K562 (cell line): ENCODE data around the gene FN3KRP. TPM values are rescaled to one million over a fixed set of nuclear protein-coding genes. Genes with fewer than 3 reads are reported as not detected.

Source experiments
- CBFB ChIP-seq: sonication (generic); formaldehyde crosslinking; IDR thresholded peaks from 2 replicates; pipeline ENCODE4 v1.4.0; 2020; ENCODE audit warnings: mild to moderate bottlenecking, missing genetic modification reagents
- GATA2 ChIP-seq: sonication (generic); formaldehyde crosslinking; IDR thresholded peaks from 2 replicates; pipeline ENCODE4 v1.4.0; 2020; ENCODE audit warnings: mild to moderate bottlenecking, missing genetic modification reagents
- ID3 ChIP-seq, 2 experiments: fragments of 250-450 bp in 1 of 2; fragments of 450-650 bp in 1 of 2; sonication (Bioruptor Pico) in 1 of 2; IDR thresholded peaks; 2 replicates each; pipeline versions ENCODE4 v1.6.1 to v1.8.0; 2016 to 2021; ENCODE audit warnings: mild to moderate bottlenecking in 2 of 2, moderate library complexity in 2 of 2, missing compliant biosample characterization in 1 of 2, missing genetic modification characterization in 1 of 2
- ILK ChIP-seq: fragments of 450-650 bp; IDR thresholded peaks from 2 replicates; pipeline ENCODE4 v1.6.1; 2016; ENCODE audit warnings: missing genetic modification characterization, low read depth, mild to moderate bottlenecking, missing compliant biosample characterization, moderate library complexity, borderline replicate concordance
- JUN ChIP-seq, 2 experiments: sonication (generic) in 1 of 2; formaldehyde crosslinking in 1 of 2; IDR thresholded peaks; 2 replicates each; pipeline versions ENCODE4 v1.6.1 to v1.8.0; 2012 to 2022; ENCODE audit warnings: borderline replicate concordance in 2 of 2, mild to moderate bottlenecking in 2 of 2, improper control_type of control experiment in 1 of 2, low read depth in 1 of 2, low read length in 1 of 2, missing genetic modification reagents in 1 of 2
- MGA ChIP-seq: fragments of 450-650 bp; IDR thresholded peaks from 2 replicates; pipeline ENCODE4 v1.6.1; 2016; ENCODE audit warnings: mild to moderate bottlenecking, moderate library complexity
- SUPT5H ChIP-seq: fragments of 450-650 bp; IDR thresholded peaks from 2 replicates; pipeline ENCODE4 v1.6.1; 2016
- ZBTB1 ChIP-seq: sonication (generic); formaldehyde crosslinking; IDR thresholded peaks from 2 replicates; pipeline ENCODE4 v1.8.1; 2023; ENCODE audit warnings: missing genetic modification reagents, low read depth, mild to moderate bottlenecking, borderline replicate concordance
- ZFX ChIP-seq: sonication (generic); formaldehyde crosslinking; IDR thresholded peaks from 2 replicates; pipeline ENCODE4 v1.8.0; 2022; ENCODE audit warnings: mild to moderate bottlenecking, missing genetic modification reagents, moderate library complexity
- ZNF586 ChIP-seq: fragments of 450-650 bp; formaldehyde crosslinking; conservative IDR thresholded peaks from 2 replicates; pipeline ENCODE4 v1.4.0; 2020; ENCODE audit warnings: mild to moderate bottlenecking, moderate library complexity
- ZNF639 ChIP-seq, 2 experiments: fragments of 200-800 bp in 1 of 2; sonication (Bioruptor generic) in 1 of 2; sonication (generic) in 1 of 2; formaldehyde crosslinking in 1 of 2; IDR thresholded peaks in 1 of 2; conservative IDR thresholded peaks in 1 of 2; 2 replicates each; pipeline versions ENCODE4 v1.5.0 to v1.6.1; 2016 to 2020; ENCODE audit warnings: missing compliant biosample characterization in 1 of 2, missing genetic modification characterization in 1 of 2, missing genetic modification reagents in 1 of 2
- polyA plus RNA-seq, 8 experiments: library from polyadenylated mRNA; depleted of rRNA in 4 of 8; stranded (reverse) in 5 of 8; unstranded in 3 of 8; fragments of >200 nt; fragmentation: Nextera tagmentation in 2 of 8; fragmentation: Illumina TruSeq in 1 of 8; extraction: Ambion mirVana in 2 of 8; extraction: Trizol in 1 of 8; gene quantifications; 2 replicates each; pipeline versions ENCODE4 v1.2.1 to v1.2.3, GENCODE V29; 2011 to 2014; ENCODE audit warnings: inconsistent platforms in 1 of 8, missing spikeins in 1 of 8
- total RNA-seq, 7 experiments: library from RNA; depleted of rRNA in 6 of 7; stranded (reverse); fragments of >200 nt in 6 of 7; fragmentation: Illumina TruSeq in 2 of 7; extraction: Trizol in 2 of 7; gene quantifications; 2 replicates each; pipeline versions ENCODE4 v1.2.1 to v1.2.3, GENCODE V29; 2011 to 2021; ENCODE audit warnings: low replicate concordance in 1 of 7

FN3KRP gene
- total and polyA plus RNA-seq, 9 of the 15 experiments (the other 6 are each of a cell fraction or from before 2014, with no cell fraction given) = 2.0 to 32.1 (median 24.9) TPM

DNA sequence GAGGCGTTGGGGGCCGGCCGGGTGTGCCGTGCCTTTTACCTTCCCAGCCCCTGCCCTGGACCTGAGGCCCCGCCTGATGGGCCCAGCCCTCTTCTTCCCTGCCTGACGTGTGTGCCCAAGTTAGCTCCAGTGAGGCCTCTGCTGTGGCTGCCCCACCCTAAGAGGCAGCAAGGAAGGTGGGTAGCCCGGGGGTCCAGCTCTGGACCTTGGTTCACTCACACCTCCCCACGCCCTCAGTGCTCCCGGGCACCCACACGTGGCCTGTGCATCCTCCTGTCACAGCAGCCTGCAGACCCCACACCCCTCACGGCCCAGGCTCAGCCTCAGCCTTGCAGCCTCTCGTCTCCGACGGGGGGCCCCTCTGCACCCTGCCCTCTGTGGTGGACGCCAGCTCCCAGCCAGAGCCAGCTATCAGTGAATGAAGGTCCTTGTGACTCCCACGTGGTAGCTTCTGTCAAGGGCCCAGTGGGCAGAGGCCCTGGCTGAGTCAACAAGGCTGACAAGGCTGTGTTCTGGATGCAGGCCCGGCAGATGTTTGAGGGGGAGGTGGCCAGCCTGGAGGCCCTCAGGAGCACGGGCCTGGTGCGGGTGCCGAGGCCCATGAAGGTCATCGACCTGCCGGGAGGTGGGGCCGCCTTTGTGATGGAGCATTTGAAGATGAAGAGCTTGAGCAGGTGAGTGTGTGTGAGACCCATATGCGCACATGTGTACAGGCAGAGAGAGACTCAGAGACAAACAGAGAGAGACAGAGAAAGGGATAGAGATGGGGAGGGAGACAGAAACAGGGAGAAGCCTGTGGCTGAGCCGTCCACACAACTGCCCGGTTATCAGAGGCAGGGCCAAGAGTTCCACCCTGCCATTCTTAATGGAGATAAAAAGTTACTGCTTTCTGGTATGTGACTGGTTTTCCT, 21.7 kb downstream of the FN3KRP start (continued):
- TF ChIP-seq MGA = peak; percentile 98
- TF ChIP-seq SUPT5H = no peak
- no peak for TF ChIP-seq CBFB (CRISPR knock-in tag)
- TF ChIP-seq ZFX (CRISPR knock-in tag) = peak; percentile 87
- TF ChIP-seq ID3 (CRISPR knock-in tag; IDR thresholded peaks at IDR 0.05) = no peak
- peak; percentile 93 for TF ChIP-seq ID3 (tag; IDR thresholded peaks at IDR 0.05)
- no peak; the same call in 1 of the 2 replicates for TF ChIP-seq ZBTB1 (CRISPR knock-in tag)
- TF ChIP-seq ILK (tag) = no peak
- peak; percentile 33; the same call in 1 of the 2 replicates for TF ChIP-seq GATA2 (CRISPR knock-in tag)
- TF ChIP-seq JUN (IDR thresholded peaks at IDR 0.05; ENCODE audit: borderline replicate concordance, low read depth, low read length) = no peak
- no peak for TF ChIP-seq JUN (CRISPR knock-in tag; IDR thresholded peaks at IDR 0.05; ENCODE audit: borderline replicate concordance)
- TF ChIP-seq ZNF639 (CRISPR knock-in tag; conservative IDR thresholded peaks at IDR 0.05 in 1 of 2, IDR thresholded peaks at IDR 0.05 in 1 of 2) = peak in 1 of 2 experiments; percentile 71; a peak in 1 of 4 replicates
- TF ChIP-seq ZNF586 = no peak
